Activated CD8-positive, alpha-beta T cell treated with anti-CD3 and anti-CD28 coated beads for 36 hours (primary cell): ENCODE results near the gene CCNG1. TPM values are rescaled to one million over a fixed set of nuclear protein-coding genes. Genes with fewer than 3 reads are reported as not detected.

ENCODE experiments used
- ATAC-seq: fragments of 200-7000 bp; cut with Tn5 transposase; one replicate; pipeline ENCODE4 v1.10.0; 2021; ENCODE audit warnings: mild to moderate bottlenecking, moderate library complexity
- CTCF ChIA-PET: fragments of 350-600 bp; sonication (Branson Sonifier 250); formaldehyde crosslinking; loops from one replicate; lab custom pipeline; 2021; ENCODE audit warnings: antibody characterized with exemption; lab: Charles Lee
- POLR2A ChIA-PET: fragments of 350-600 bp; sonication (Branson Sonifier 250); formaldehyde crosslinking; loops from one replicate; lab custom pipeline; 2021; ENCODE audit warnings: antibody characterized with exemption; lab: Charles Lee
- DNase-seq: peaks from one replicate; pipeline ENCODE4 v3.0.0-alpha.2; 2020
- H3K27ac Mint-ChIP-seq: one replicate; pipeline ENCODE4 v1.8.0; 2021; ENCODE audit warnings: mild to moderate bottlenecking, mixed read lengths
- H3K27me3 Mint-ChIP-seq: one replicate; pipeline ENCODE4 v1.8.0; 2021; ENCODE audit warnings: mixed read lengths
- H3K36me3 Mint-ChIP-seq: one replicate; pipeline ENCODE4 v1.8.0; 2021; ENCODE audit warnings: low read depth, mixed read lengths
- H3K4me1 Mint-ChIP-seq: one replicate; pipeline ENCODE4 v1.8.0; 2021; ENCODE audit warnings: low read depth, mixed read lengths
- H3K4me3 Mint-ChIP-seq: one replicate; pipeline ENCODE4 v1.8.0; 2021; ENCODE audit warnings: mild to moderate bottlenecking, moderate library complexity, mixed read lengths
- H3K9me3 Mint-ChIP-seq: one replicate; pipeline ENCODE4 v1.8.0; 2021; ENCODE audit warnings: mixed read lengths
- CTCF ChIP-seq: fragments of 200-600 bp; IDR thresholded peaks from one replicate; pipeline ENCODE4 v1.8.0; 2022; ENCODE audit warnings: antibody characterized with exemption, mild to moderate bottlenecking
- intact Hi-C: fragments of 100-400 bp; cut with micrococcal nuclease; formaldehyde crosslinking; loops from one replicate; pipeline ENCODE4 v1.10.0; 2022
- total RNA-seq, 2 experiments: library from RNA; stranded (reverse); gene quantifications; one replicate each; pipeline ENCODE4 v1.2.3, GENCODE V29; 2021

The CCNG1 gene
- total RNA-seq, 2 experiments from 2014 or later = 134 to 139 TPM

DNA sequence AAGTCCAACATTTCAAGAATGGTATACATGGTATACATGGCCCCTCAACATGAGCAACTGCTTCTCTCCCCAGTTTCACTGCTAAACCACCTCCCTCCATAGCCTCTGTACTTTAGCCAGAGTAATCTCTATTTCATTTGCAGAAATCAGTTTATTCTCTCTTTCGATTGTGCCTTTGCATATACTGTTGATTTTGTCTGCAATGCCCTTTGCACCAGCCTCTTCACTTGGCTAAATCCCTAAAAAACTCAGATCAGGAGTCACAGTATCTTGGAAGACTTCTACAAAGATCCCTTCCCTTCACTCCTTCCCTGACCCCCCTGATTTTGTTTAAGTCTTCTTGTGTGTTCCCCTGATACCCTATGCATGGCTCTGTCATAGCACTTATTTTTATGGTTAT, 4.9 kb upstream of the CCNG1 start:
- intact Hi-C loops = no loop called here
- TF ChIP-seq CTCF = no peak
- ChIA-PET CTCF (no interaction called here), POLR2A (no interaction called here)
- H3K9me3 Mint-ChIP-seq = no peaks in the 10 kb centered on the region
- ATAC-seq = no peak
- peaks cover 14% of the 10 kb centered on the region for H3K4me1 Mint-ChIP-seq
- peaks cover 2% of the 10 kb centered on the region for H3K27me3 Mint-ChIP-seq
- H3K4me3 Mint-ChIP-seq = no peak overlapping the region
- no peak overlapping the region for H3K27ac Mint-ChIP-seq
- no peak for DNase-seq
- H3K36me3 Mint-ChIP-seq = no peaks in the 10 kb centered on the region

GRCh38 chr5:163433271-163433670, 4.1 kb upstream of the CCNG1 start:
- Mint-ChIP-seq H3K9me3 (no peaks in the 10 kb centered on the region), H3K36me3 (peaks cover 3% of the 10 kb centered on the region), H3K27me3 (no peaks in the 10 kb centered on the region), H3K4me1 (peaks cover 16% of the 10 kb centered on the region), H3K27ac (no peak overlapping the region), H3K4me3 (no peak overlapping the region)
- ATAC-seq (no peak), DNase-seq (no peak)
- intact Hi-C loops = no loop called here
- TF ChIP-seq CTCF = no peak
- POLR2A ChIA-PET = interaction anchor here (1.0 kb wide), 1 partner anchor 72 kb away, joined by 3 read pairs; the partner anchor contains the start of gene MAT2B
- CTCF ChIA-PET = no interaction called here

- H3K4me1 Mint-ChIP-seq = peaks cover 26% of the 10 kb centered on the region
- no peak for ATAC-seq
- H3K27me3 Mint-ChIP-seq = no peaks in the 10 kb centered on the region
- H3K36me3 Mint-ChIP-seq = peaks cover 13% of the 10 kb centered on the region
- POLR2A ChIA-PET = interaction anchor here (0.8 to 1.0 kb wide), 2 partner anchors 27 to 71 kb away, joined by 3 read pairs; partner anchors contain the start of genes HMMR and MAT2B
- DNase-seq = peak; percentile 50
- peak overlapping the region; percentile 37 for H3K4me3 Mint-ChIP-seq
- peak overlapping the region; percentile 81 for H3K27ac Mint-ChIP-seq
- TF ChIP-seq CTCF = no peak
- no peaks in the 10 kb centered on the region for H3K9me3 Mint-ChIP-seq
- CTCF ChIA-PET = no interaction called here
- intact Hi-C loops = no loop called here
Observed at GRCh38 chr5:163434401-163434866, 3.0 kb upstream of the CCNG1 start.

GRCh38 chr5:163436515-163436914, 880 bp upstream of the CCNG1 start:
- DNase-seq = no peak
- no peak for TF ChIP-seq CTCF
- ChIA-PET CTCF (no interaction called here), POLR2A (interaction anchor here (0.6 kb wide), 1 partner anchor 28 kb away, joined by 3 read pairs; no protein-coding TSS in a partner anchor)
- peaks cover 42% of the 10 kb centered on the region for H3K4me1 Mint-ChIP-seq
- H3K27ac Mint-ChIP-seq = peak overlapping the region; percentile 93
- peaks cover 27% of the 10 kb centered on the region for H3K36me3 Mint-ChIP-seq
- intact Hi-C loops = loop anchor here (2.0 kb wide), 1 partner anchor 24 kb away; the partner anchor contains the start of genes HMMR and NUDCD2
- no peaks in the 10 kb centered on the region for H3K9me3 Mint-ChIP-seq
- H3K27me3 Mint-ChIP-seq = no peaks in the 10 kb centered on the region
- H3K4me3 Mint-ChIP-seq = peak overlapping the region; percentile 84
- no peak for ATAC-seq

DNA sequence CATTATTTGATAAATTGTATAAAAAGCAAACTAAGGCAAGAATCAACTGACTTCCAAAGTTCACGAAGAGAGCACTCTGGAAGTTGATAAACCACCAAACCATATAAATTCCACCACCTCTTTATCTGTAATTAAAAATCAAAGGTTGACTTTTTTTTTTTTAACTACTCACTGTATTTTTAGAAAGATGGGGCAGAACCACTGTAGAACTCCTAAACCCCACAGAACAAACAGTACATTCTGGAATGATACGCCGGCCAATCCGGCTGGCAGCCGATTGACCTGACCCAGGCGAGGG, 435 bp upstream of the CCNG1 start:
- ChIA-PET POLR2A (interaction anchor here (0.6 to 9.0 kb wide), 3 partner anchors 23 to 70 kb away, joined by 3 to 110 read pairs (median 3); partner anchors contain the start of genes HMMR and NUDCD2), CTCF (interaction anchor here (1.9 kb wide), 1 partner anchor 23 kb away, joined by 6 read pairs; the partner anchor contains the start of genes HMMR and NUDCD2)
- DNase-seq (no peak), ATAC-seq (no peak)
- Mint-ChIP-seq H3K27me3 (no peaks in the 10 kb centered on the region), H3K27ac (peak overlapping the region; percentile 93), H3K4me3 (peak overlapping the region; percentile 84), H3K36me3 (peaks cover 27% of the 10 kb centered on the region), H3K4me1 (peaks cover 42% of the 10 kb centered on the region), H3K9me3 (no peaks in the 10 kb centered on the region)
- no peak for TF ChIP-seq CTCF
- intact Hi-C loops = loop anchor here (2.0 kb wide), 1 partner anchor 24 kb away; the partner anchor contains the start of genes HMMR and NUDCD2
